HL-60 (cell line): Measurements from ENCODE around the gene TMEM145.

Source experiments
- DNase-seq, 2 experiments: peaks; one replicate each; pipeline ENCODE4 v3.0.0-alpha.2; 2010 to 2020; ENCODE audit warnings: low read depth in 1 of 2, low spot score in 1 of 2
- H3K27ac ChIP-seq: fragments of 250-450 bp; sonication (Bioruptor Pico); replicated peaks from 2 replicates; pipeline ENCODE4 v1.5.1; 2020; ENCODE audit warnings: mild to moderate bottlenecking, moderate library complexity
- H3K27me3 ChIP-seq: fragments of 250-450 bp; sonication (Bioruptor Pico); 2 replicates; pipeline ENCODE4 v1.5.1; 2021; ENCODE audit warnings: mild to moderate bottlenecking, moderate library complexity; ENCODE audit not compliant: insufficient read depth, poor library complexity, severe bottlenecking
- H3K4me3 ChIP-seq: replicated peaks from 2 replicates; pipeline ENCODE4 v1.5.1; 2011; ENCODE audit warnings: mild to moderate bottlenecking, control low read depth, low read length; ENCODE audit not compliant: insufficient read depth
- CTCF ChIP-seq: IDR thresholded peaks from one replicate; pipeline ENCODE4 v1.5.1; 2011; ENCODE audit warnings: low read length, control low read depth, inconsistent platforms; ENCODE audit not compliant: insufficient read depth
- GABPA ChIP-seq: IDR thresholded peaks from 2 replicates; pipeline ENCODE4 v1.6.1; 2012; ENCODE audit warnings: low read depth
- POLR2AphosphoS5 ChIP-seq: IDR thresholded peaks from 2 replicates; pipeline ENCODE4 v1.6.1; 2012; ENCODE audit warnings: low read depth
- SPI1 ChIP-seq: IDR thresholded peaks from 2 replicates; pipeline ENCODE4 v1.6.1; 2012; ENCODE audit warnings: low read depth, mild to moderate bottlenecking, borderline replicate concordance
- TF ChIP-seq, protein P1 (sequence below): IDR thresholded peaks from 2 replicates; pipeline ENCODE4 v1.6.1; 2012; ENCODE audit warnings: low read depth; ENCODE audit not compliant: insufficient replicate concordance

The TMEM145 gene

GRCh38 chr19:42322305-42322704, 9.2 kb downstream of the TMEM145 start:
- DNase-seq: no peak
- H3K27me3 ChIP-seq: peaks cover 7% of the 10 kb centered on the region
- TF ChIP-seq GABPA (no peak), CTCF (no peak), SPI1 (no peak), POLR2AphosphoS5 (no peak)
- TF ChIP-seq, protein P1, sequence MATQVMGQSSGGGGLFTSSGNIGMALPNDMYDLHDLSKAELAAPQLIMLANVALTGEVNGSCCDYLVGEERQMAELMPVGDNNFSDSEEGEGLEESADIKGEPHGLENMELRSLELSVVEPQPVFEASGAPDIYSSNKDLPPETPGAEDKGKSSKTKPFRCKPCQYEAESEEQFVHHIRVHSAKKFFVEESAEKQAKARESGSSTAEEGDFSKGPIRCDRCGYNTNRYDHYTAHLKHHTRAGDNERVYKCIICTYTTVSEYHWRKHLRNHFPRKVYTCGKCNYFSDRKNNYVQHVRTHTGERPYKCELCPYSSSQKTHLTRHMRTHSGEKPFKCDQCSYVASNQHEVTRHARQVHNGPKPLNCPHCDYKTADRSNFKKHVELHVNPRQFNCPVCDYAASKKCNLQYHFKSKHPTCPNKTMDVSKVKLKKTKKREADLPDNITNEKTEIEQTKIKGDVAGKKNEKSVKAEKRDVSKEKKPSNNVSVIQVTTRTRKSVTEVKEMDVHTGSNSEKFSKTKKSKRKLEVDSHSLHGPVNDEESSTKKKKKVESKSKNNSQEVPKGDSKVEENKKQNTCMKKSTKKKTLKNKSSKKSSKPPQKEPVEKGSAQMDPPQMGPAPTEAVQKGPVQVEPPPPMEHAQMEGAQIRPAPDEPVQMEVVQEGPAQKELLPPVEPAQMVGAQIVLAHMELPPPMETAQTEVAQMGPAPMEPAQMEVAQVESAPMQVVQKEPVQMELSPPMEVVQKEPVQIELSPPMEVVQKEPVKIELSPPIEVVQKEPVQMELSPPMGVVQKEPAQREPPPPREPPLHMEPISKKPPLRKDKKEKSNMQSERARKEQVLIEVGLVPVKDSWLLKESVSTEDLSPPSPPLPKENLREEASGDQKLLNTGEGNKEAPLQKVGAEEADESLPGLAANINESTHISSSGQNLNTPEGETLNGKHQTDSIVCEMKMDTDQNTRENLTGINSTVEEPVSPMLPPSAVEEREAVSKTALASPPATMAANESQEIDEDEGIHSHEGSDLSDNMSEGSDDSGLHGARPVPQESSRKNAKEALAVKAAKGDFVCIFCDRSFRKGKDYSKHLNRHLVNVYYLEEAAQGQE: no peak

GRCh38 chr19:42323473-42323851, 10.4 kb downstream of the TMEM145 start:
- H3K27ac ChIP-seq: no peak overlapping the region
- no peak for DNase-seq
- TF ChIP-seq CTCF: no peak
- no peak for TF ChIP-seq SPI1
- TF ChIP-seq, protein P1: no peak
- no peak for TF ChIP-seq GABPA
- TF ChIP-seq POLR2AphosphoS5: no peak
- peaks cover 7% of the 10 kb centered on the region for H3K27me3 ChIP-seq
- H3K4me3 ChIP-seq: no peak overlapping the region

More at GRCh38 chr19:42322305-42322704, 9.2 kb downstream of the TMEM145 start:
- H3K4me3 ChIP-seq: no peak overlapping the region
- no peak overlapping the region for H3K27ac ChIP-seq

GRCh38 chr19:42323852-42324654, 10.9 kb downstream of the TMEM145 start:
- TF ChIP-seq POLR2AphosphoS5 (no peak), GABPA (no peak), CTCF (no peak), SPI1 (no peak)
- TF ChIP-seq, protein P1: no peak
- peak in 1 of 2 experiments; percentile 19 for DNase-seq
- Histone ChIP-seq H3K27ac (no peak overlapping the region), H3K27me3 (peaks cover 7% of the 10 kb centered on the region), H3K4me3 (peak overlapping the region; percentile 44)
